ENCODE measurements around the gene VOPP1. TPM values are rescaled to one million over a fixed set of nuclear protein-coding genes. Genes with fewer than 3 reads are reported as not detected.
A peak's percentile ranks its signal among the peaks of the same experiment; 100 is the strongest.

VOPP1 gene
- total and polyA plus RNA-seq, 10 of the 15 experiments (the other 5 are each of a cell fraction or from before 2014, with no cell fraction given): 32.8 to 206 (median 129) TPM

- ChIA-PET CTCF (interaction anchor here (0.6 to 5.8 kb wide), 12 partner anchors 10 to 226 kb away, joined by 3 to 67 read pairs (median 6); no protein-coding TSS in a partner anchor), RAD21 (ENCODE audit: unreplicated experiment) (interaction anchor here (1.2 to 6.9 kb wide), 10 partner anchors 15 to 206 kb away, joined by 3 to 150 read pairs (median 12); no protein-coding TSS in a partner anchor), SMC1A (ENCODE audit: uncharacterized antibody, unreplicated experiment) (interaction anchor here (1.5 to 21.7 kb wide), 9 partner anchors 9 to 206 kb away, joined by 5 to 354 read pairs (median 11); no protein-coding TSS in a partner anchor), POLR2A (interaction anchor here (0.6 to 9.8 kb wide), 7 partner anchors 18 to 591 kb away, joined by 3 to 122 read pairs (median 5); partner anchors contain the start of gene CHCHD2)
- peak overlapping the region; percentile 62 for H3K27ac ChIP-seq (ENCODE audit: control insufficient read depth, insufficient read depth)
- 0 out of 3 replicates have a peak, but pooled peaks have one; percentile 2 for ATAC-seq
- no peaks in the 10 kb centered on the region for H3K9me3 ChIP-seq (replicated peaks; ENCODE audit: control insufficient read depth, insufficient read depth, low read length)
- no peaks in the 10 kb centered on the region for H4K20me1 ChIP-seq (ENCODE audit: control insufficient read depth, insufficient read depth)
- intact Hi-C loops (cut with micrococcal nuclease; ENCODE audit: unreplicated experiment) (loop anchor here (5.0 kb wide), 1 partner anchor 82 kb away; no protein-coding TSS in a partner anchor), in situ Hi-C loops (cut with MboI) (no loop called here)
- H3K27me3 ChIP-seq (replicated peaks in 1 of 2; ENCODE audit: control insufficient read depth in 2 of 2, insufficient read depth in 2 of 2, low read length in 1 of 2): no peaks in the 10 kb centered on the region
- H3K9ac ChIP-seq (ENCODE audit: control insufficient read depth, insufficient read depth, low read length): peak overlapping the region; percentile 22; the same call in 1 of the 2 replicates
- peaks cover 75% of the 10 kb centered on the region for H3K4me1 ChIP-seq (ENCODE audit: control insufficient read depth, insufficient read depth, low read length)
- no peak overlapping the region for H2AFZ ChIP-seq (ENCODE audit: control insufficient read depth, low read depth, low read length)
- no TSS peak for BruUV-seq (replicated peaks)
- peak overlapping the region; percentile 36 for H3K4me2 ChIP-seq (ENCODE audit: control insufficient read depth, insufficient read depth)
- peak overlapping the region; percentile 56; the same call in 1 of the 2 replicates for H3K4me3 ChIP-seq
- 7% methylated on average over 6 of the region's 6 CpGs for WGBS (ENCODE audit: insufficient coverage, insufficient replicate concordance, low lambda C conversion rate, missing lambda C conversion rate)
- FAIRE-seq: no peak
- TF ChIP-seq CTCF (IDR thresholded peaks at IDR 0.05 in 2 of 3, conservative IDR thresholded peaks at IDR 0.05 in 1 of 3; ENCODE audit: control insufficient read depth in 2 of 3, extremely low read depth in 1 of 3, insufficient read depth in 1 of 3, low read depth in 3 of 3, low read length in 3 of 3): 0 out of 6 replicates have a peak, but pooled peaks of 1 of the 3 experiments have one; percentile 4
- TF ChIP-seq ZNF687 (IDR thresholded peaks at IDR 0.05): no peak
- TF ChIP-seq IRF4 (IDR thresholded peaks at IDR 0.05; ENCODE audit: low read depth, low read length): no peak
- TF ChIP-seq TCF12 (IDR thresholded peaks at IDR 0.05; ENCODE audit: low read depth, low read length): no peak
- peak; percentile 68 for TF ChIP-seq POLR2A (IDR thresholded peaks at IDR 0.05; ENCODE audit: low read depth, low read length)
- TF ChIP-seq TBL1XR1 (IDR thresholded peaks at IDR 0.05; ENCODE audit: low read depth, low read length): no peak
- TF ChIP-seq REST (IDR thresholded peaks at IDR 0.05; ENCODE audit: low read depth, low read length): no peak
- no peak for TF ChIP-seq HCFC1 (IDR thresholded peaks at IDR 0.05; ENCODE audit: low read length)
- TF ChIP-seq CHD4 (IDR thresholded peaks at IDR 0.05): no peak
- peaks cover 23 to 36% of the 10 kb centered on the region in 2 experiments for H3K36me3 ChIP-seq (ENCODE audit: control insufficient read depth in 2 of 2, insufficient read depth in 2 of 2, low read length in 1 of 2)
- peaks cover 71% of the 10 kb centered on the region for H3K79me2 ChIP-seq (ENCODE audit: control insufficient read depth, insufficient read depth, low read length)
- DNase-seq (ENCODE audit: low read depth, low spot score): no peak
Observed at GRCh38 chr7:55514546-55515265, 57.6 kb downstream of the VOPP1 start.
